GM18907 (cell line): ENCODE measurements around the gene VN1R5.
"Not testable (repeated sequence)": the region's sequence is repeated elsewhere in the genome, so short reads cannot be mapped to it uniquely, and the experiment has no call there.

ENCODE experiments used
- ATAC-seq: cut with Tn5 transposase; IDR thresholded peaks from one replicate; pipeline ENCODE4 v1.9.1; 2021; ENCODE audit warnings: mild to moderate bottlenecking, moderate library complexity; ENCODE audit not compliant: unreplicated experiment

The VN1R5 gene

GRCh38 chr1:247270003-247270402, 14.1 kb downstream of the VN1R5 start:
- ATAC-seq: no peak

DNA sequence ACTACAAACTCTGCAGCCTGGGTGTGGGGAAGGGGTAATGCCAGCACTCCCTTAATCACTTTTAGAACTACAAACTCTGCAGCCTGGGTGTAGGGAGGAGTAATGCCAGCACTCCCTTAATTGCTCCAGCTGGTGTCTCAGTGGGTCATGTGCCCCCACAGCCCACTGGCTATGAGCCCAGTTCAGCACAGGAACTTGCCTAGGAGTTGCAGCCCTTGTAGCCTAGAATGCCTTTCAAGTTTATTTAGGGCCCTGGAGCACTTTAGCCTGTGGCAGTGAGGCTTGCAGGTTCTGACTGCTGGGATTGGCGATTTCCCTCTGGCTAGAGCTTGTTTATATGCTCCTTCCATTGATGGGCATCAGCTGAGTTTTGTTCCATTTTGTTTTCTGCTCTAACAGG, 17.1 kb downstream of the VN1R5 start:
- ATAC-seq: no peak

- peak; percentile 74 for ATAC-seq
These were observed 18.9 kb downstream of the VN1R5 start for GRCh38 chr1:247274605-247275256.

DNA sequence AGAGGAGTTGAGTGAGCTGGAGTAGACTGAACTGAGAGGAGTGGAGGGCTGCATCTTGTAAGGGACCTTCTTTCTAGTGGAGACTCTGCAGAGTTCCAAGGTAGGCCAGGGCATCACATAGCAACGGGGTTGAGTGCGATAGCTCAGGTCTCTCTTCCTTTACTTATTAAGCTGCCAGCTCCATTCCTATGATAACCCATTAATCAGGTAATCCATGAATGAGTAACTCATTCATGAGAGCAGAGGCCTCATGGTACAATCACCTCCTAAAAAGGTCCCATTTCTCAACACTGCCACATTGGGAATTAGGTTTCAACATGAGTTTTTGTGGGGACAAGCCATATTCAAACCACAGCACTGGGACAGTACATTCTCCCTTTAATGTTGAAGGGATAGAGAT, 21.3 kb downstream of the VN1R5 start:
- ATAC-seq: no peak

DNA sequence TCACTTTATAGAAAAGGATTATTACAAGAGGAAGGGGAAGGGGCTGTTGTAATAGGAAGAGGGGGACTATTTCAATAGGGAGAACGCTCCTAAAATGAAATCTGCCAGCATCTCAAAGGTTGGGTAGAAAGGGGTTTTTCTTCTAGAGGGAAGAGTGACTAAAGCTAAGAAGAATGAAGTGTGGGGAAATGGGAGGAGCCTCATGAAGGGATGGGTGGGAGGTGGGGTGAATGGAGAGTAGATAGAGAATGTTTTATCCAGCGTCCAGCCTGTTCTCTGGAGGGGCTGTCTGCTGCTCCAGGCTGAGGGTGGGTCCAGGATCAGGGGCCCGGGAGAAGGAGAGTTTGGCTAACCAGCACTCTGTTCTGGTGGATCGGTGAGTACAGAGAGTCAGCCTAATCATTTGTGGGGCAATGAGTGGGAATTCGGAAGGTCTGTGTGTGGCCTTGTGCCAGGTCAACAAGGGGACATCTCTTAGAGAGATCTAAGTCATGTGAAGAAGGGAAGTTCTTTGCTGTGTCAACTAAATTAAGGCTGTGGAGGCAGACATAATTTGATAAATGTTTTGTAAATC, 25.2 kb downstream of the VN1R5 start:
- no peak for ATAC-seq

GRCh38 chr1:247286134-247286670, 30.3 kb downstream of the VN1R5 start:
- ATAC-seq: no peak

- ATAC-seq: no peak
These were observed 31.6 kb downstream of the VN1R5 start for GRCh38 chr1:247287460-247287859.

DNA sequence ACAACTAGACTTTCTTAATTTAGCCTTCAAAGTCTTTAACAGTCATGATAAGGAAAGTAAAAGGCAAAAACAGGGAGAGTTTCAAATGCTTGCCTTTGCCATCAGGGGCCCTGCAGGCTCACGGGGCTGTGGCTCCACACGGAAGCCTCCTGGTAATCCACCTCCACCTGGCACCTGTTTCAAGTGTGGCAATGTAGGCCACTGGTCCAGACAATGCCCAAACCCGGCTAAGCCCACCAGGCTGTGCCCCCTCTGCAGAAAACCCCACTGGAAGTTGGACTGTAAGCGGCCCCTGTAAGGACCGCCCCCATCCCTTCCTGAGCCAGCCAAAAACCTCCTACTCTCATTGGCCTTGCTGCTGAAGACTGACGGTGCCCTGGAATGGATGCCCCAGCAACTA, 32.5 kb downstream of the VN1R5 start:
- no peak for ATAC-seq

DNA sequence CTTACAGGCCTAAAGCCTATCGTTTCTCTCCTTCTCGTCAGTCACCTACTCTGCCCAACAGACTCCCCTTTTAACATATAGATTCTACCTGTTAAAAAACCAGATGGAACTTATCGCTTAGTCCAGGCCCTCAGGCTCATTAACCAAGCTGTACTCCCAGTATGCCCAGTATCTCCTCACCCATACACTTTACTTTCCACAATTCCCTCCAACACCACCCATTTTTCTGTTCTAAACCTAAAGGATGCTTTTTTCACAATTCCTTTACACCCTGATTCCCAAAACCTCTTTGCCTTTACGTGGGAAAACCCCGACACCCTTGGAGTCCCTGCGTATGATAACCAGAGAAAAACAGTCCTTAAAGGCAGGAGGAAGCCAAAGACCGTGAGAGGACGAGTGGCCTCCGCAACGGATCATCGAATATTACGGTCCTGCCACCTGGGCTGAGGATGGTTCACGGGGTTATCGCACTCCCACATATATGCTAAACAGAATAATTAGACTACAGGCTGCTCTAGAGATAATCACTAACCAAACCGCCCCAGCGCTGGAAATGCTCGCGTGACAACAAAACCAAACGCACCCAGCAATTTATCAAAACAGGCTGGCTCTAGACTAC, 33.5 kb downstream of the VN1R5 start:
- not testable (repeated sequence) for ATAC-seq

GRCh38 chr1:247290576-247290975, 34.7 kb downstream of the VN1R5 start:
- ATAC-seq: no peak

DNA sequence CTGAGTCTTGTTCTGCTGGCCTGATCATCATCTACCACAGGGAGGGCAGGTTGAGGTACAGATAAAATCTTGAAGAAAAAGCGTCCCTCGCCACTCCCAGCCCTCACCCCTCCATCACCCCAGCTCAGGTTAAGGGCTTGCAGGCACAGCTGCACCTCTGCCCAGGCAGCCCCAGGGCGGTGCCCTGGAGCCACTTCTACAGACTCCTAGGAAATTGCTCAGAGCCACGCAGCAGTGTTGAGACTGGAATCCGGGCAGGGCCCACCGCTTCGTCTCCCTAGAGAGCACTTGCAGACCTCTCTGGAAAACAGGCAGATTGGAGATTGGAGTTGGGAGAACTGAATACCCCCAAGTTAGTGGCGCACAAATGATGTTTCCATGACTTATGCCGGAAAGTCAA, 35.3 kb downstream of the VN1R5 start:
- no peak for ATAC-seq

- ATAC-seq: no peak
These were observed 36.1 kb downstream of the VN1R5 start for GRCh38 chr1:247291833-247292561.

DNA sequence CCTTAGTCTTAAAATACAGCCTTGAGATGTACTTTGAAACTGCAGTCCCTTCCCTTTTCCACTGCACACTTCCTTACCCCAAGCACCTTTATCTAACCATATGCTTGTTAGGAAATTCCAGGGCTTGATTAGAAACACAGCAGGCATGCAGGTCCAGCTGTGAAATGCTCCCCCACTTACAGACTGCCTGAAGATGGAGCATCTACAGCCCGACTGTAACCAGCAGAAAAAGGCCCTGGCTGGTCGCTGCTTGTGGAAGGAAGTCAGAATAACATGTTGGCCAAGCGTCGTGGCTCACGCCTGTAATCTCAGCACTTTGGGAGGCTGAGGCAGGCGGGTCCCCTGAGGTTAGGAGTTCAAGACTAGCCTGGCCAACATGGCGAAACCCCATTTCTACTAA, 37.2 kb downstream of the VN1R5 start:
- ATAC-seq: no peak

GRCh38 chr1:247294282-247294681, 38.4 kb downstream of the VN1R5 start:
- ATAC-seq: no peak

- no peak for ATAC-seq
These were observed 39.4 kb downstream of the VN1R5 start for GRCh38 chr1:247295274-247295684.

GRCh38 chr1:247295746-247296145, 39.9 kb downstream of the VN1R5 start:
- no peak for ATAC-seq

- ATAC-seq: no peak
These were observed 40.8 kb downstream of the VN1R5 start for GRCh38 chr1:247296599-247297180.

DNA sequence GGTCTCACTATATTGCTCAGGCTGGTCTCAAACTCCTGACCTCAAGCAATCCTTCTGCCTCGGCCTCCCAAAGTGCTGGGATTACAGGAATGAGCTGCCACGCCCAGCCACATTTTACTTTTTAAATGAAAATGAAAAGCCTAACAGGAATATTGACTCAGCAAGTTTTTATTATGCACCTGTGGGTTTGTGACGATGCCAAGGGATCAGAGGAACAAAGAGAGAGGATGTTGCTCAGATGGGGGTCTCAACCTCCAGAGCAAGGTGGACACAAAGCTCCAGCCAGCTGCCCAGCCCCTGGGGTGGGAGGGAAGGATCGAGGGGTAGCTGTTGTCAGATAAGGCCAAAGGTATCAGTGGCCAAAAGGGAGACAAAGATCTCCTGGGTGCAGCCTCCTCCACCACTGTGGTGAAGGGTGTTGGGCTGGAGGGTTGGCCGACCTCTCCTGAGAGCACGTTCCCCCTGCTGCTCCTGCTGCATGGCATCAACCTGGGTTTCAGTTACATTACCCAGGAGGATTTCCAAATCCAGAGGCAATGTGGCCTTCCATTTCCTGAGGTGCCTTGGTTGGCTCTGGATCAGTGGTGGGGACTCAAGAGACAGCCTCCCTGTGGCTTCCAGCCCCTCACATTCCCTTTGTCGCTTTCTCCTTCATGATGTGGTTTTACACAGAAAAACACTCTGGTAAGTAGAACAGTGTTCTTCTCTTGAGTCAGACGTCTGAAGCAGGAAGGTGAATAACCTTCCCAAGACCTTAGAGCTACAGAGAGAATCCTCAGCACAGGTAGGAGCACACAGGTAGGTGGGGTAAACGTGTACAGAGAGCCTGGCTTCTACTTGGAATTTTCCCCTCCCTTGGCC, 41.6 kb downstream of the VN1R5 start:
- ATAC-seq: no peak

- ATAC-seq: no peak
These were observed 42.2 kb downstream of the VN1R5 start for GRCh38 chr1:247298124-247298481.

- no peak for ATAC-seq
These were observed 42.8 kb downstream of the VN1R5 start for GRCh38 chr1:247298701-247299100.
